H9 (cell line): ENCODE data around the gene ADAMTSL2. TPM values are rescaled to one million over a fixed set of nuclear protein-coding genes. Genes with fewer than 3 reads are reported as not detected.
A peak's percentile ranks its signal among the peaks of the same experiment; 100 is the strongest.

Source experiments
- DNase-seq: peaks from one replicate; pipeline ENCODE4 v3.0.0-alpha.2; 2017
- H2AFZ ChIP-seq: one replicate; pipeline ENCODE4 v1.6.1; 2013; ENCODE audit warnings: mild to moderate bottlenecking, low read length, control low read depth, moderate library complexity
- H2AK5ac ChIP-seq: 2 replicates; pipeline ENCODE4 v1.6.1; 2013; ENCODE audit warnings: low read length, control low read depth, mixed read lengths; ENCODE audit not compliant: insufficient read length
- H2BK120ac ChIP-seq: one replicate; pipeline ENCODE4 v1.6.1; 2013; ENCODE audit warnings: low read depth, mild to moderate bottlenecking, low read length, control low read depth, inconsistent platforms; ENCODE audit not compliant: poor library complexity, severe bottlenecking
- H2BK12ac ChIP-seq: 2 replicates; pipeline ENCODE4 v1.6.1; 2013; ENCODE audit warnings: low read length, control low read depth, mixed read lengths, low read depth; ENCODE audit not compliant: insufficient read length
- H2BK15ac ChIP-seq: 2 replicates; pipeline ENCODE4 v1.6.1; 2013; ENCODE audit warnings: low read depth, low read length, control low read depth
- H2BK20ac ChIP-seq: one replicate; pipeline ENCODE4 v1.6.1; 2013; ENCODE audit warnings: low read depth, mild to moderate bottlenecking, low read length, control low read depth, inconsistent platforms; ENCODE audit not compliant: poor library complexity, severe bottlenecking
- H2BK5ac ChIP-seq: 2 replicates; pipeline ENCODE4 v1.6.1; 2013; ENCODE audit warnings: low read length, control low read depth, mixed read lengths; ENCODE audit not compliant: insufficient read length
- H3K14ac ChIP-seq: 2 replicates; pipeline ENCODE4 v1.6.1; 2013; ENCODE audit warnings: low read length, control low read depth; ENCODE audit not compliant: insufficient read depth
- H3K18ac ChIP-seq: 2 replicates; pipeline ENCODE4 v1.6.1; 2013; ENCODE audit warnings: low read depth, mild to moderate bottlenecking, mixed read lengths, low read length, control low read depth; ENCODE audit not compliant: insufficient read length
- H3K23ac ChIP-seq: 2 replicates; pipeline ENCODE4 v1.6.1; 2013; ENCODE audit warnings: low read length, control low read depth, mixed read lengths, low read depth; ENCODE audit not compliant: insufficient read length
- H3K23me2 ChIP-seq: 2 replicates; pipeline ENCODE4 v1.6.1; 2013; ENCODE audit warnings: low read depth, mild to moderate bottlenecking, mixed read lengths, low read length, control low read depth; ENCODE audit not compliant: insufficient read length, poor library complexity, severe bottlenecking
- H3K27ac ChIP-seq: 2 replicates; pipeline ENCODE4 v1.5.1; 2013; ENCODE audit warnings: low read length, control low read depth, mixed read lengths, low read depth; ENCODE audit not compliant: insufficient read length
- H3K27me3 ChIP-seq: 2 replicates; pipeline ENCODE4 v1.6.1; 2013; ENCODE audit warnings: low read length, control low read depth, inconsistent platforms; ENCODE audit not compliant: insufficient read depth
- H3K4ac ChIP-seq: 2 replicates; pipeline ENCODE4 v1.6.1; 2013; ENCODE audit warnings: low read depth, mild to moderate bottlenecking, control low read depth, inconsistent platforms, low read length, moderate library complexity
- H3K4me1 ChIP-seq: 2 replicates; pipeline ENCODE4 v1.6.1; 2013; ENCODE audit warnings: low read length, control low read depth, inconsistent platforms; ENCODE audit not compliant: insufficient read depth
- H3K4me2 ChIP-seq: 2 replicates; pipeline ENCODE4 v1.6.1; 2013; ENCODE audit warnings: low read length, control low read depth, mixed read lengths; ENCODE audit not compliant: insufficient read length, insufficient read depth
- H3K56ac ChIP-seq: 2 replicates; pipeline ENCODE4 v1.6.1; 2013; ENCODE audit warnings: low read depth, mild to moderate bottlenecking, mixed read lengths, low read length, control low read depth; ENCODE audit not compliant: insufficient read length
- H3K79me1 ChIP-seq: 2 replicates; pipeline ENCODE4 v1.6.1; 2013; ENCODE audit warnings: low read depth, mild to moderate bottlenecking, moderate library complexity, low read length, control low read depth, inconsistent platforms; ENCODE audit not compliant: insufficient read depth, poor library complexity, severe bottlenecking
- H3K79me2 ChIP-seq: 2 replicates; pipeline ENCODE4 v1.6.1; 2013; ENCODE audit warnings: low read length, control low read depth, inconsistent platforms; ENCODE audit not compliant: insufficient read depth
- H3K9ac ChIP-seq: 2 replicates; pipeline ENCODE4 v1.6.1; 2013; ENCODE audit warnings: low read length, control low read depth, mixed read lengths; ENCODE audit not compliant: insufficient read length; ENCODE audit errors: extremely low read depth
- H3K9me3 ChIP-seq: one replicate; pipeline ENCODE4 v1.6.1; 2013; ENCODE audit warnings: low read depth, low read length, inconsistent platforms; ENCODE audit not compliant: control insufficient read depth
- H3T11ph ChIP-seq: one replicate; pipeline ENCODE4 v1.6.1; 2013; ENCODE audit warnings: mild to moderate bottlenecking, low read length, control low read depth, inconsistent platforms
- H4K20me1 ChIP-seq: one replicate; pipeline ENCODE4 v1.6.1; 2013; ENCODE audit not compliant: control insufficient read depth, insufficient read length, insufficient read depth
- H4K5ac ChIP-seq: 2 replicates; pipeline ENCODE4 v1.6.1; 2013; ENCODE audit warnings: low read depth, mild to moderate bottlenecking, mixed read lengths, low read length, control low read depth; ENCODE audit not compliant: insufficient read length
- H4K8ac ChIP-seq: replicated peaks from 2 replicates; pipeline ENCODE4 v1.6.1; 2013; ENCODE audit warnings: low read length, control low read depth, mixed read lengths, low read depth; ENCODE audit not compliant: insufficient read length
- H4K91ac ChIP-seq: 2 replicates; pipeline ENCODE4 v1.6.1; 2013; ENCODE audit warnings: low read depth, mild to moderate bottlenecking, moderate library complexity, mixed read lengths, low read length, control low read depth; ENCODE audit not compliant: insufficient read length
- H3K27ac Mint-ChIP-seq, 3 experiments: 2 replicates in 2 of 3; 3 replicates in 1 of 3; pipeline ENCODE4 v1.8.0; 2020 to 2021; ENCODE audit warnings: mixed read lengths in 3 of 3, mild to moderate bottlenecking in 1 of 3, moderate library complexity in 1 of 3
- H3K27me3 Mint-ChIP-seq: 2 replicates; pipeline ENCODE4 v1.8.0; 2021; ENCODE audit warnings: low read depth, mild to moderate bottlenecking, moderate library complexity, mixed read lengths
- H3K36me3 Mint-ChIP-seq, 3 experiments: 2 replicates in 2 of 3; 3 replicates in 1 of 3; pipeline ENCODE4 v1.8.0; 2020 to 2021; ENCODE audit warnings: low read depth in 3 of 3, mixed read lengths in 3 of 3; ENCODE audit not compliant: insufficient read depth in 1 of 3
- H3K4me1 Mint-ChIP-seq, 2 experiments: 2 replicates each; pipeline ENCODE4 v1.8.0; 2020; ENCODE audit warnings: mixed read lengths in 2 of 2
- H3K4me3 Mint-ChIP-seq, 2 experiments: 2 replicates in 1 of 2; 3 replicates in 1 of 2; pipeline ENCODE4 v1.8.0; 2020 to 2021; ENCODE audit warnings: mild to moderate bottlenecking in 2 of 2, mixed read lengths in 2 of 2, moderate library complexity in 1 of 2
- H3K9me3 Mint-ChIP-seq, 2 experiments: 2 replicates in 1 of 2; 3 replicates in 1 of 2; pipeline ENCODE4 v1.8.0; 2020; ENCODE audit warnings: mild to moderate bottlenecking in 2 of 2, mixed read lengths in 2 of 2, moderate library complexity in 1 of 2
- CTCF ChIP-seq: fragments of 200-600 bp; sonication (generic); conservative IDR thresholded peaks from 3 replicates; pipeline ENCODE4 v1.8.0; 2021; ENCODE audit warnings: antibody characterized with exemption, mild to moderate bottlenecking
- WGBS: extraction: QIAGEN DNeasy Blood & Tissue Kit; methylation state at CpG from one replicate; pipeline ENCODE4 v1.1.7; 2013; ENCODE audit warnings: missing lambda C conversion rate, low lambda C conversion rate, mixed read lengths; ENCODE audit not compliant: insufficient read length; ENCODE audit errors: extremely low coverage; 5-methylcytosine and 5-hydroxymethylcytosine counted together
- total RNA-seq: library from RNA; stranded (reverse); gene quantifications from 2 replicates; pipeline ENCODE4 v1.2.1, GENCODE V29; 2021

The ADAMTSL2 gene
- total RNA-seq, 1 experiment from 2014 or later: 0.61 TPM

- H2AK5ac ChIP-seq: no peak overlapping the region
- H3K4me2 ChIP-seq: no peak overlapping the region
- H4K20me1 ChIP-seq: no peaks in the 10 kb centered on the region
- no peak for TF ChIP-seq CTCF
- no peaks in the 10 kb centered on the region for H3K9me3 ChIP-seq
- no peaks in the 10 kb centered on the region; the same call in 1 of the 2 replicates for H3K4me1 ChIP-seq
- H3K27me3 ChIP-seq: no peaks in the 10 kb centered on the region
- Mint-ChIP-seq H3K4me3 (no peak overlapping the region), H3K9me3 (no peaks in the 10 kb centered on the region), H3K36me3 (peaks cover 0 to 3% (median 0%) of the 10 kb centered on the region in 3 experiments; a peak in 2 of 7 replicates), H3K27me3 (peaks cover 13% of the 10 kb centered on the region), H3K4me1 (peaks cover 11 to 21% of the 10 kb centered on the region in 2 experiments), H3K27ac (0 out of 7 replicates have a peak overlapping the region, but pooled peaks of 1 of the 3 experiments have one; percentile 48)
- H3K23me2 ChIP-seq: no peaks in the 10 kb centered on the region
- no peak overlapping the region for H2BK120ac ChIP-seq
- no peak for DNase-seq
- no peak overlapping the region for H4K8ac ChIP-seq
- no peak overlapping the region for H3K56ac ChIP-seq
- no peaks in the 10 kb centered on the region for H3K79me1 ChIP-seq
- WGBS: no CpG with 5 or more reads among the region's 11 CpGs
- no peak overlapping the region for H2BK12ac ChIP-seq
- no peak overlapping the region for H3K9ac ChIP-seq
- no peak overlapping the region for H4K91ac ChIP-seq
- no peak overlapping the region for H2BK5ac ChIP-seq
- no peak overlapping the region for H4K5ac ChIP-seq
- H2AFZ ChIP-seq: no peak overlapping the region
- H3T11ph ChIP-seq: no peak overlapping the region
- H3K79me2 ChIP-seq: no peaks in the 10 kb centered on the region
- H3K4ac ChIP-seq: no peak overlapping the region
- H3K23ac ChIP-seq: no peak overlapping the region
- no peak overlapping the region for H3K27ac ChIP-seq
- H3K18ac ChIP-seq: no peak overlapping the region
- H2BK20ac ChIP-seq: no peak overlapping the region
- H2BK15ac ChIP-seq: no peak overlapping the region
- H3K14ac ChIP-seq: no peak overlapping the region
Observed at GRCh38 chr9:133564451-133565116, 30.1 kb downstream of the ADAMTSL2 start.
